ENCODE measurements around the gene DNAJC8.
A peak's percentile ranks its signal among the peaks of the same experiment; 100 is the strongest.

Gene DNAJC8

DNA sequence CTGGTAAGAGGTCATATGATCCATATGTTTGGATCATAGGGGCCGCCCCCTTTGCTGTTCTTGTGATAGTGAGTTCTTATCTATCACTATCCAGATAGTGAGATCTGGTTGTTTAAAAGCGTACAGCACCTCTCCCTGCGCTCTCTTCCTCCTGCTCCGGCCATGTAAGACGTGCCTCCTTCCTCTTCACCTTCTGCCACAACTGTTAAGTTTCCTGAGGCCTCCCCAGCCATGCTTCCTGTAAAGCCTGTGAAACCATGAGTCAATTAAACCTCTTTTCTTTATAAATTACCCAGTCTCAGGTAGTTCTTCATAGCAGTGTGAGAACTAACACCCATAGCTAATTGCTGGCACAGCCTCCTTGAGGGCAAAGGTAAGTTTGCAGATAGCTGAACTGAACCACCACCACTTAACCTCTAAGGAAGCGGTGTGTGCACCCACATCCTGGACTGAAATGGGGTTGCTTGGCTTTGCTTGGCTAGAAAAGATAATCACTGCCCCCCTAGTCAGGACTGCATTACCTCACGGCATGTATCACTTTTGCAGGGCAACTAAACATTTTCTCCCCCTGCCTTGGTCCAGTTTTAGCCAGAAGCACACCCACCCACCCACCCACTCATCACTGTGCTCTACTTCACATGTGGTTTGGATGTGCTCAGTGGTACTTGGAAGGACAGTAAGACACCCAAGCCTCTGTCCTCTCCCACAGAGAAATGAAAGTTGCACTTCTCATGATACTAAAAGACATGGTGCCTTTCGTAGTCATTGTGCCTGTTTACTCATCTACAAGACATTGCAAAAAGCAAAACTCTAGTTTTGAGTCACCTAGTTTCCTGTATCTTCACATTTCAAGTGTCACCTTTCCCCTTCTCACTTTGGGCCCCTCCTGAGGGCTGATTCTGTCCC, 33.2 kb downstream of the DNAJC8 start:
- peak; percentile 73 for DNase-seq

DNA sequence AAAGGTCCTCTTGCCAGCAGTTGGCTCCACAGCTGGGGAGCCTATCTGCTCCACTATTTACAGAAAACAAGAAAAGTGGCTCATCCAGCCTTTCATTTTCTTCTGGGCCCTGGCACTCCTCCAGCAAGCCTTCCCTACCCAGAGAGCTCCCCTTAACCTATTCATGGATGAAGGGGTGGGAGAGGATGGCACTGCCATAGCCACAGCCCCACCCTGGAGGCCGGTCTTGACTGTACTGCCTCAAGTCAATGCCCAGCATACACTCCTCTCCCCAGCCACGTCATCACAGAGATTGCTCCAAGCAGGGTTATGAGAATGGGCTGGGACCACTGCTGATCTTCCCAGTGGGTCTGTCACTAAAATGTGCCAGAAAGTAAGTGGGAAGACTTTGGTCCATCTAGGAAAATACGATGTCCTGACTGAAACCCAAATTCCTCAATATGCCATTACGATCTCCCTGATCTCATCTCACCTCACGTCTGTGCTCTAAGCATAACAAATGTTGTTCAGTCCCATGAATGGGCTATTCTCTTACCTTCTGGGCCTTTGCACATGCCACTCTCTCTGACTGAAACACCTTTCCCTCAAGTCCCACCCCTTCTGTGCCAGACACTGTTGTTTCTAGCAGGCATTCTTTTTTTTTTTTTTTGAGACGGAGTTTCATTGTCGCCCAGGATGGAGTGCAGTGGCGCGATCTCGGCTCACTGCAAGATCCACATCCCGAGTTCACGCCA, 35.0 kb downstream of the DNAJC8 start:
- no peak for DNase-seq

DNA sequence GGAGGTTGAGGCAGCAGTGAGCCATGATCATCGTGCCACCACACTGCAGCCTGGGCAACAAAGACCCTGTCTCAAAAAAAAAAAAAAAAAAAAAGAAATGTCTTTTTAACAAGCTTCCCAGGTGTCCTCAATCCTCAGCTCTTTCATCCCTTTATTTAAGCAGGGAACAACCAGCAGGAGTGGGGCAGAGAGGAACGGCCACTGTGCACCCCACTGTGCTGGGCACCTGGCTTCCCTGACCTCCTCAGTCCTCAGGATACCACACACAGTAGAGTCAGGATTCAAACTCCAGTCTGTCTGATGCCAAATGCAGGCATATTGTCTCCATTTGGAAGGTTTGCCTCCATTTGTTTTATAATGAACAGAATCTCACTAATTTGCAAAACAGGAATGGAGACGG, 36.5 kb downstream of the DNAJC8 start:
- DNase-seq, result no peak

DNA sequence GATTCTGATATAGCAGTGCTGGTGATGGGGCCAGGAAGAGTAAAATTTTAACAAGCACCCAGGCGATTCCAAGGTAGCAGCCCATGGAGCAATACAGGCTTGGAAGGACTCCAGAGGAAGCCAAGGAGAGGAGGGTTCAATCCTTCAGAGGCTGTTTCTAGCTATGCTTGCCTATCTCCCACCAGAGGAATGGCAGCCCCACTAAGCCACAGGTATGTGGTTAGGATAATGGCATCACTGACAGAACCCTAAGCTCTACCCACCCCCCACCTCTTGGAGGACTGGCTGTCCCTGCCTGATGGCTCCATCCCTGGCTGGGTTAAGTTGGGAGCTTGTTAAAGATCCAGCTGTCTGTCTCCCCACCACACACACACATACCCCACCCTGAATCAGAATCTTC, 37.0 kb downstream of the DNAJC8 start:
- DNase-seq, result no peak

DNA sequence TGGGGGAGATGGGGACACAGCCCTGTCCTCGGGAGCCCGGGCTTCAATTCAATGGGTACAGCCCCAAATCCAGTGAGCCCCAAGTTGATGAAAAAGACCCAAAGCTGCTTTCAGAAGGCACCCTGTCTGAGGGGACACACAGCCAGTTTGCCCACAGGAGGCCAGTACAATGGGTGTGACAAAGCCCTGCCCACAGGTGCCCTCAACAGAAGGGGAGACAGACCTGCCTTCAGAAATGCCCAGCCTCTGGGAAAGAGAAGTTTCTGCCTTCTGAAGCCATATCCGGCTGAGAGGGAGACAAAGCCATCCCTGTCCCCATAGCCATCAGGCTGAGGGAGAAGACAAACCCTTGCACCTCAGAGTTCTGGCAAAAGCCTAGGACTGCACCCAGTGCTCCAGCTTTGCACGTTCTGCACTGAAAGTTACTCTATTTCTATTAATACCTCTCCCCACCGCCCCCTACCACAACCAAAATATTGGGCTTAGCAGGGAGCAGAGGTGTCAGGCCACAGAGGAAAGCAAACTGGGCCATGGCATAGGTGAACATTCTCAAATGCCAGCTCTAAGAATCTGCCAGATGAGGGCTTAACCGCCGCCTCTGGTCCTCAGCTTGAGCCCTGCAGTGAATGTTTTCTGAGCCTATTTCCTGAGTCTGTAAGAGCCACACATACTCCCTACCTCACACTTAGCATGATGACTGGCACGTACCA, 38.3 kb downstream of the DNAJC8 start:
- no peak for DNase-seq

DNA sequence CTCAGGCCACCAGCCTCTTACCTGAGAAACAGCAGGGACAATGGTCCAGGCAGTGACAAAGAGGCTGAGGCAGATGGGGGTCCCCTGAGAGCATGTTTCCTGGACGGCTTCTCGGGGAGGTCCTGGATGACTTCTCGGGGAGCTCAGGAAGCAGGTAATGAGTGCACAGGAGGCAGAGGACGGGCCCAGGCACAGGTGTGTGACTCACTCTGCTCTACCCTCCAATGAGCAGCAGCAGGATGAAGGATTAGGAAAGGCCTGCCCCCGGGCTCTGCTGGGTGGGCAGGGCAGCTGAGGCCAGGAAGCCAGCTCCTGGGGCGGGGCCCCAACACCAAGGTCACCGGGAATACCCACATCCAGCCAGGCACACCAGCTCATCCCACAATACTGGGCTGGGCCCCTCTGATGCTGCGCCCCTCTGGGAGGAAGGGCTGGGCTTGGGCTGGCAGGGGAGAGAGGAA, 39.1 kb downstream of the DNAJC8 start:
- DNase-seq, result no peak

DNA sequence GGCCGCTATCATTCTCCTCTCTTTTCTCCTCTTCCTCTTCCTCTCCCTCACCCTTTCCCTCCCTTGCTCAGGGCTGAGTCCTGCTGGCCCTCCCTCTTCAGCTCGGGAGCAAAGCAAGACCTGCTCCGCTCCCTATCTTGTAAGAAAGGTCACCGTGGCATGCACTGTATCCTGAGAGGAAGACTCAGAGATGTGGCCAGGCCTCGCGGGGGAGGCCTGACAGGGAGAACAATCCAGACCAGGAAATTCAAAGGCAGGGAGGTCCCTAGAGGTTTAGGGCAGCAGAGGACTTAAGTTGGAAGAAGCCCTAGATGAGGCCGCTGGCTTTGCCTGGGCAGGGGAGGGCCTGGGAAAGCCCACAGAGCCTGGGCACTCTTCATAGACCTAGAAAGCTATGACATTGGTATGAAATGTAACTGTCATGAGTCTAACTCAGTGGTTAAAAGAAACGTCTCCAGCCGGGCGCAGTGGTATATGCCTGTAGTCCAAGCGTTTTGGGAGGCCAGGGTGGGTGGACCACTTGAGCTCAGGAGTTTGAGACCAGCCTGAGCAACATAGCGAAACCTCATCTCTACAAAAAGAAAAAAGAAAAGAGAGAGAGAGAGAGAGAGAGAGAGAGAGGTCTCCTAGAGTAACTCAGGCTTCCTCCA, 41.7 kb downstream of the DNAJC8 start:
- no peak for DNase-seq

DNA sequence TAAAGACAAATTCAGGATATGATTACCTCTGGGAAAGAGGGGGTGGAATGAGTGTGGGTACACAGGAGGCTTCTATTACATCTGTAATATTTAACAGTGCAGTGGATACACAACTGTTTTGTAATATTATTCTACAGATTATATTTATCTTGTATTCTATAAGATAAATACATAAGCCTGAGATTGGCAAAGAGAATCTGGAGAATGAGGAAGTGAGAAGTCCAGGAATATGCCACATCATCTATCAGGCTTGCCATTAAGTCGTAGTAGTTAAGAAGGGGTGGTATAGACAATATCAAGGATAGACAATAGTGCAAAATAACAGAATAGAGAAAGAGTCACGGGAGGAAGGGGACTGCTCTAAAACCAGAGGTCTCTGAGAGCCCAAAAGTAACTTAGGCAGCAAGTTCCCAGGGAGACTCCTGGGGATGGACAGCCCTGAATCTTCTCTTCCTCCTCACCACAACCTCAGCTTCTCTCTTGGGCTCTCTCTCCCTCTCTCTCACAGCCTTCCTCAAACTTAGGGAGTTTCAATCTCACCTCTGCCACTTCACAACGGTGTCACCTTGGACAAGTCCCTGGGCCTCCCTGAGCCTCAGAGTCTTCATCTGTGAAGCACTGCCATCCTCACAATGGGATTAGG, 42.4 kb downstream of the DNAJC8 start:
- no peak for DNase-seq

DNA sequence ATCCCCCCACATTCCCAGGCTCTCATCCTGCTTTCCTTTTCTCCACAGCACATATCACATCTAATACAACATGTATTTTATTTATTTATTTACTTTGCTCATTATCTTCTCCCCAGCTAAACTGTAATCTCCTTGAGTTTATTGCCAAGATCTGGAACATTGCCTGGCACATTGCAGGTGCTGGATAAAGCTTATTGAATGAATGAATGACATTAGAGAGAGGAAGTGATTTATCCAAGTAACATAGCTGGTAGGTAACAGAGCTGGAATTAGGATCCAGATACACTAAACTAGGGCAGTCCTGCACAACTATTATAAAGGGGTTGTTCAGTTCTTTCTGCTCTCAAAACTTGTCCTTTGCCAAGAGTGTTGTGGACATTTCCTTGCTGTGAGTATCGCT, 47.8 kb downstream of the DNAJC8 start:
- DNase-seq, result no peak

DNA sequence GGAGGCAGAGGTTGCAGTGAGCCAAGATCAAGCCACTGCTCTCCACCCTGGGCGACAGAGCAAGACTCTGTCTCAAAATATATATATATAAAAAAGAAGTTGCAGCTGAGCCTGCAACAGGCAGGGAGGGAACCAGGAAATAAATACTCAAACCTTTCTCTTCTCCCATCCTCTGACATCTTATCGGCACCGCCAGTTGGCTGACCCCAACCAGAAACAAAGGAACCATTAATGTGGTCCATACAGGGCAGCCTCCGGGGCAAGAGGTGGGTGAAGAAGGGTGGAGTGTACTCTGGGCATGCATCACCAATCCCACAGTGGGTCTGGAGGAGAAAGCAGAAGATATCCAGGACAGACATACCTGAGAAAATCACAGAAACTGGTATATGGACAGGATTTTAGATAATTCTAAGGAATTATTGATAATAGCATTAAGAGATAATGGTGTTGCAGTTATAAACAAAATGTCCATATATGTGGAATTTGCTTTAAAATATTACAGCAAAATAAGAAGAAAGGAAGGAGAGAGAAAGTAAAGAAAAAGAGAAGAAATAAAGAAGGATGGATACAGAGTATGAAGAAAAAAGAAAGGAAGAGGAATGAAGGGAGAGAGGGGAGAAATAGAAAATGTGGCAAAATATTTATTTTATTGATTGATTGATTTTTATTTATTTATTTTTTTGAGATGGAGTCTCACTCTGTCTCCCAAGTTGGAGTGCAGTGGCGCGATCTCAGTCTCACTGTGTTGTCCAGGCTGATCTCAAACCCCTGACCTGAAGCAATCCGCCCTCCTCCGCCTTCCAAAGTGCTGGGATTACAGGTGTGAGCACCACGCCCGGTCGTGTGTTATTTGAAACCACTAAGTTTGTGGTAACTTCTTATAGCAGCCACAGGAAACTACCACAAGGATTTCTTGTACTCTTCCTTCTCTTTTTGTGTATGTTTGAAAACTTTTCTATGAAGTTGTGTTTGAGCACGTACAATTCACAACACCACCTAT, 52.2 kb downstream of the DNAJC8 start:
- DNase-seq, result no peak

DNA sequence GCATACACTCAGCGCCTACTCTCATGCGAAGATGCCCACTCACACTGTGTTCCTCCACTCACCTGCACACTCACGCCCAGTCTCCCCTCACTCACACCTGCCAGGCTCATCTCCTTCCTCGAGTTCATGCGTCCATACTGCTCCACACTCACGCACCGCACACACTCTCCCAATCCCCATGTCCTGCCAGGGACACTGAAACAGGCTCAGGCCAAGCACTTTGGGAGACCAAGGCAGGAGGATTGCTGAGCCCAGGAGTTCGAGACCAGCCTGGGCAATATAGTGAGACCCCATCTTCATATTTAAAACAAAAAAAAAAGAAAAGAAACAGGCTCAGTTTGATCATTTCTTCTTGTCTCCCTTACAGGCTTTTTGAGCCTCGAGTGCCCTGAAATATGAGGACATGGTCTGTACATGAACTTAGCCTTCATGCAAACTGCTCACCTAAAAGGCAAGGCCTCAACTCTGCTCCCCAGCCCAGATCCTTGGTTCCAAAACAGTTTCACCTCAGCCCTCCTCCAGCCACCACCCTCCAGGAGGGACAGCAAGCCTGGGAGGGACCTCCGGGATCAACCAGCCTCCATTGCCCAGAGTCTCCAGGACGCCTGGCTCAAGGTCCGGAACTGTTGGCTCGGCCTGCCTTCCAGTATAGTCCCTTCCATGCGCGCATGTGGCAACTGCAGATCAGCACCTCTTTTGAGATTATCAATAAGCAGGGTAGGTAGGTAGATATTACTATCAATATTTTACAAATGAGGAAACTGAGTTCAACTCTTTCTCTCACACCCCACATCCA, 53.9 kb downstream of the DNAJC8 start:
- DNase-seq, result no peak

DNA sequence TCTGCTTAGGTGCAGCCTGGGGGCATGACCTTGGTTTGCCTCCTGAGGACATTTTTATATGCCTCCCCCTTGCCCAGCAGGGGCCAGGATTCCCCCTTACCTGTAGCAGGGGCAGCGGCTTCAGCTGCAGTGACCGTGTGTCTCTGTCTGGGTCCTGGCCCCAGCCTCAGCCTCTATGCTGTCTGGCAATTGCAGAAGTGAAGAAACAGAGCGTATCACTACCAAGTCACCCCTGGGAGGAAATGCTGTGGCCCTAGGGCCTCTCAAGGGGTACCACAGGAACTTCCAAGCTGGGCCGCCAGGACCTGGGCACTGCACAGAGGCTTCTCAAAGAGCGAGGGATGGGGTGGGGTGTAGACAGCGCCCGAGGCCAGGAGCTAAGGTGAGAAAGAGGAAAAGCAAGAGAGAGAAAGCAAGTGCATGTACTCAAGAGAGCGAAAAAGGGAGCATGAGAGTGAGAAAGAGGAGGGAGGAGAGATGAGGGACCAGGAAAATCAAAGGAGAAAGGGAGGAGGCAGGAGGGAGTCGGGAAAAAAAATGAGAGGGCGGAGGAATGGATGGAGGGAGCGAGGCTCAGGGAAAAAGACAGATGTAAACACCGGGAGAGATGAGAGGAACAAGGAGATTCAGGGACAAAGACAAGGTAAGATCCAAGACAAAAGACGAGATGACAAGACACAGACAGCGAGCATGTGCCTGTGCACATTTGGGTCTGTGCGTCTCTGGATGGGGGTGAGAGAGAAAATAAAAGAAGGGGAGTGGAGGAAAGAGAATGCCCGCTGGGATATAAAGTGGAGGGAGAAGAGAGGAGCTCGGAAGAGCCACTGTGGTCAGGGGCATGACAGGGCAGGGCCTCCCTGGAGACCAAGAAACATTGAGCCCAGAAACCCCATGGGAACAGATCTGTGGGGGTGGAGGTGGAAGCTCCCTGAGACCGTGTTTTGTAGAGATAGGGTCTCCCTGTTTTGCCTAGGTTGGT, 56.0 kb downstream of the DNAJC8 start, which contains the start of gene PTAFR:
TSS of gene PTAFR (minus strand) at position 199 of the 979 bp plus-strand sequence. CDS start 25,669 bp downstream, outside the sequence.
- no peak for DNase-seq

DNA sequence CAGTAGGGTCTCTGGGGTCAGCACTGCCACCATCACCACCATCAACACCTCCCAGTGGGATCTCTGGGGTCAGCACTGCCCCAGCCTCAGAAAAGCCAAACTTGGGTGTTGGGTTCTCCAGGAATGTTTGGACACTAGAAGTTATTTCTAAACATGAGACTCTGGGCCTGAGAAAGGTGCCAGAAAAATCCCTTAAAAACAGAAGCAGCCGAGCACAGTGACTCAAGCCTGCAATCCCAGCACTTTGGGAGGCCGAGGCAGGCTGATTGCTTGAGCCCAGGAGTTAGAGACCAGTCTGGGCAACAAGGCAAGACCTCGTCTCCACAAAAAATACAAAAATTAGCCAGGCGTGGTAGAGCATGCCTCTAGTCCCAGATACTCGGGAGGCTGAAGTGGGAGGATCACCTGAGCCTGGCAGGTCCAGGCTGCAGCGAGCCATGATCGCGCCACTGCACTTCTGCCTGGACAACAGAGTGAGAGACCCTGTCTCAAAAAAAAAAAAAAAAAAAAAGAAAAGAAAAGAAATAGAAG, 56.8 kb downstream of the DNAJC8 start:
- DNase-seq, result no peak

DNA sequence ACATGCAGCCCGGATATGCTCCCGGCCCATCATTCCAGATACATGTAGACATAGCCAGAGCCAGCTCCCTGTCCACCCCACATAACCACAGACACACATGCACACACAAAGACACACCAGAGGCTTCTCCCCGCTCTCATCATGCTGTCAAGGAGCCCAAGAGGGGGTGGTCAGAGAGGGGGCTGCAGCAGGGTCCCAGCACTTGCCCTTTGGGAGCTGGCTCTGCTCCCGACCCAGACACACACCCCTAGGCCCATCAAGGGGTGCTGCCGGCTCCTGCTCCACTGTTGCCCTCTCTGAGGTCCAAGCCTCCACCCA, 58.9 kb downstream of the DNAJC8 start:
- DNase-seq, result no peak

DNA sequence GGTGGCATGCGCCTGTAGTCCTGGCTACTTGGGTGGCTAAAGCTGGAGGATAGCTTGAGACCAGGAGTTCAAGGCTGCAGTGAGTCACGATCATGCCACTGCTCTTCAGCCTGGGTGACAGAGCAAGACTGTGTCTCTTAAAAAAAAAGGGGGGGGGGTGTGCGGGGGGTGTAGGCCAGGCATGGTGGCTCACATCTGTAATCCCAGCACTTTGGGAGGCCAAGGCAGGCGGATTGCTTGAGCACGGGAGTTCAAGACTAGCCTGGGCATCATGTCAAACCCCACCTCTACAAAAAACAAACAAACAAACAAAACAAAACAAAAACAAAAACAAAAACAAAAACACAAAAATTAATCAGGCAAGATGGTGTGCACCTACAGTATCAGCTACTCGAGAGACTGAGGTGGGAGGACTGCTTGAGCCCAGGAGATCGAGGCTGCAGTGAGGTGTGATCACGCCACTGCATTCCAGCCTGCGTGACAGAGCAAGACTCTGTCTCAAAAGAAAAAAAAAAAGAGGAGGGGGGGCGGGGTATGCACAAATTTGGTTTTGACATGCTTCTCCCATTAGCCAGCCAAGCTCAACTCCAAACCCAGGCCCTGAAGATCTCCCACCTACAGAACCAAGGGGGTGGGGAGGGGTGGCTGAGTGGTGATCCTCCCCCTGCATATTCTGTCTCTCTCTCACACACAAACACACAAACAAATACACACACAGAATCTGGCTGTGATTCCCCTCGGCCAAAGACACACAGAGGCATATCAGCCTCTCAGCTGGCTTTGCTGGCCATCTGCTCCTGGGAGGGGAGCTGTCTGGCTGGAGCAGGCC, 59.5 kb downstream of the DNAJC8 start:
- no peak for DNase-seq

DNA sequence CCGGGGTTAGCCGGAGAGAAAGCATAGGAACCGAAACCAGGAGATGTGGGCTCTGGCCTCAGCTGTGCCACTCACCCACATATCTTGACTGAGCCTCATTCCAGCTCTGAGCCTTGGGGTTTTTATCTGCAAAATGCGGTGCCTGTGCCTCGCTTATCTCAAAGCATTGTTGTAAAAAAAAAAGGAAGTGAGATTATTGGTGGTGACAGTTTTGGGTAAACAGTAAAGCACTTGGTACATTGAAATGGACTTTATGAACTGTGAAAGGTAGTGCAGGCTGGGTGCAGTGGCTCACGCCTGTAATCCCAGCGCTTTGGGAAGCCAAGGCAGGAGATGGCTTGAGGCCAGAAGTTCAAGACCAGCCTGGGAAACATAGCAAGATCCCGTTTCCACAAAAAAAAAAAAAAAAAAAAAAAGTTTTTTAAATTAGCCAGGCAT, 60.1 kb downstream of the DNAJC8 start:
- DNase-seq, result peak; percentile 34

DNA sequence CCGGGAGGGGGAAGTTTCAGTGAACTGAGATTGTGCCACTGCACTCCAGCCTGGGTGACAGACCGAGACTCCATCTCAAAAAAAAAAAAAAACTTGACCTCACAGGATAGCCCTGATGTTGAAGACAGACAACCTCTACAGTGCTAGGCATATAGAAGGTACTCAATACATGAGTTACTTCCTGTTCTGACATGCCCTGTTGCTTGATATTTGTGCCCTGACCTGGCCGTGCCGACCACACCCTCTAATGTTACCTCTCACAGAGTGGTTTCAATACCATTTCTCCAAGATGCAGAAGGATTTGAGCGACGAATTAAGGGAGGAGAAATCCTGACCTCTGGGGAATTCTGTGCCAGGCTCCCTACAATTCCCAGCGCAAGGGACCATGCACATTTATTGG, 61.6 kb downstream of the DNAJC8 start:
- no peak for DNase-seq
